AG09319 (cell line): ENCODE measurements around the gene CHIC1.
"Not testable (repeated sequence)": the region's sequence is repeated elsewhere in the genome, so short reads cannot be mapped to it uniquely, and the experiment has no call there.

Experiments
- DNase-seq: peaks from one replicate; pipeline ENCODE4 v3.0.0-alpha.2; 2010; ENCODE audit warnings: low read depth; ENCODE audit errors: extremely low read depth
- TF ChIP-seq, protein P1 (sequence below): IDR thresholded peaks from 2 replicates; pipeline ENCODE4 v1.5.1; 2011; ENCODE audit warnings: low read depth, mild to moderate bottlenecking, inconsistent platforms, low read length, moderate library complexity

CHIC1 gene

DNA sequence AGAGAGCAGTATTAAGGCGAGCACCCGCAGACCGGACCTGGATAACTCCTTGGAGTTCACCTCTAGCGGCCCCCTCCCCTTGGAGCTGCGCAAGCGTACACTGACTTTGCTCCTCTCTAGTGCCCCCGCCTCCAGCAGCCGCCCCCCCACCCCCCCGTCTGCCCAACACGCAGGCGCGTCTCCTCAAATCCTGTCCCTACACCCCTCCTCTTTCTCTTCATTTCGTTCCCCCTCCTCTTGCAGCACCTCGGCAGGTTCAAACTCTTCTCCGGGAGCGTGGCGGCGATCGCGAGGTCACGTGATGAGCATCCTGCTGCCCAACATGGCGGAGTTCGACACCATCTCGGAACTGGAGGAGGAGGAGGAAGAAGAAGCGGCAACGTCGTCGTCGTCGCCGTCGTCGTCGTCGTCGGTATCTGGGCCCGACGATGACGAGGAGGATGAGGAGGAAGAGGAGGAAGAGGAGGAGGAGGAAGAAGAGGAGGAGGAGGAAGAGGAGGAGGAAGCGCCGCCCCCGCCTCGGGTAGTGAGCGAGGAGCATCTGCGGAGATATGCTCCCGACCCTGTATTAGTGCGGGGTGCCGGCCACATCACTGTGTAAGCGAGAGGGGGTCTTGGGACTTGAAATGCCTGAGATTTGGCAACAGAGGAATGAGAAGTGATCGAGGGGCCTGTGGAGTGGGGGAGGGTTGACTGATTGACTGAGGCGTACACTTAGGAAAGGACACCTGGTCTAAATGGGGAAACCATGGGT is at the start of gene CHIC1:
CHIC1 (plus strand) TSS at position 214 of the 754 bp plus-strand sequence; CDS start at position 302, 88 bp downstream.
- TF ChIP-seq, protein P1, sequence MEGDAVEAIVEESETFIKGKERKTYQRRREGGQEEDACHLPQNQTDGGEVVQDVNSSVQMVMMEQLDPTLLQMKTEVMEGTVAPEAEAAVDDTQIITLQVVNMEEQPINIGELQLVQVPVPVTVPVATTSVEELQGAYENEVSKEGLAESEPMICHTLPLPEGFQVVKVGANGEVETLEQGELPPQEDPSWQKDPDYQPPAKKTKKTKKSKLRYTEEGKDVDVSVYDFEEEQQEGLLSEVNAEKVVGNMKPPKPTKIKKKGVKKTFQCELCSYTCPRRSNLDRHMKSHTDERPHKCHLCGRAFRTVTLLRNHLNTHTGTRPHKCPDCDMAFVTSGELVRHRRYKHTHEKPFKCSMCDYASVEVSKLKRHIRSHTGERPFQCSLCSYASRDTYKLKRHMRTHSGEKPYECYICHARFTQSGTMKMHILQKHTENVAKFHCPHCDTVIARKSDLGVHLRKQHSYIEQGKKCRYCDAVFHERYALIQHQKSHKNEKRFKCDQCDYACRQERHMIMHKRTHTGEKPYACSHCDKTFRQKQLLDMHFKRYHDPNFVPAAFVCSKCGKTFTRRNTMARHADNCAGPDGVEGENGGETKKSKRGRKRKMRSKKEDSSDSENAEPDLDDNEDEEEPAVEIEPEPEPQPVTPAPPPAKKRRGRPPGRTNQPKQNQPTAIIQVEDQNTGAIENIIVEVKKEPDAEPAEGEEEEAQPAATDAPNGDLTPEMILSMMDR = no peak
- DNase-seq = peak; percentile 24

DNA sequence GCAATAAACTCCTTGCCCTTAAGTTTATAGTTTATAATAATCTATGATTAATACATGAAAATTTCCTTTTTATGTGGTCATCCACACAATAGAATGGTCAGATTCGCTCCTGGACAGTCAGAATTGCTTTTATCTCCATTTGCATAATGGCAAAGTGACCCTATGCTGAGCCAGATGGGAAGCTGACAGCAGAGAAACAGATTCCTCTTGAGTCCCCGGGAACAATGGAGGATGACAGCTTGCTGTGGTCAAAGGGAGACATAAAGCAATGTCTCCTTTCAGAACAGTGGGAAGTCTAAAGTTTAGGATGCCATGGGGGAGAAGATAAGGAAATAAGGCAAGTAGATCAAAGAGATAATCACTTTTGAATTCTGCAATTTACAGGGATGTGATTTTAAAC is 40.2 kb upstream of the CHIC1 start:
- DNase-seq = not testable (repeated sequence)

DNA sequence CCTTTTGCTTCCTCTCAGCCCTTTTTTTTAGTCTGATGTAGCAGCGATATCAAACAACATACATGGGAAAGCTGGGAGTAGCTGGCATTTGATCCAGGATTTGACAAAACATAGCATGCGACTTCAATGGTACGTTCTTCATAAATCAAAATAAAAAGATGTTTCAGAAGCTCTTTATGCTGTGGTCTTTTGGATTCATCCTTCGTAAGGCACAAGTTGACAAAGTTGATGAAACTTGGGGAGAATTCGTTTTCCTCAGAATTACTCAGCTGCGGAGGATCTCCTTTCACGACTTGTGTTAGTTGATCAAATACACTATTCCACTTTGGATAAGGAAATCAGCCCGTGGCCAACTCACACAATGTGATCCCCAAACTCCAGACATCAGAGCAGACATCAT is 38.1 kb upstream of the CHIC1 start:
- DNase-seq = no peak
- TF ChIP-seq, protein P1 = no peak

DNA sequence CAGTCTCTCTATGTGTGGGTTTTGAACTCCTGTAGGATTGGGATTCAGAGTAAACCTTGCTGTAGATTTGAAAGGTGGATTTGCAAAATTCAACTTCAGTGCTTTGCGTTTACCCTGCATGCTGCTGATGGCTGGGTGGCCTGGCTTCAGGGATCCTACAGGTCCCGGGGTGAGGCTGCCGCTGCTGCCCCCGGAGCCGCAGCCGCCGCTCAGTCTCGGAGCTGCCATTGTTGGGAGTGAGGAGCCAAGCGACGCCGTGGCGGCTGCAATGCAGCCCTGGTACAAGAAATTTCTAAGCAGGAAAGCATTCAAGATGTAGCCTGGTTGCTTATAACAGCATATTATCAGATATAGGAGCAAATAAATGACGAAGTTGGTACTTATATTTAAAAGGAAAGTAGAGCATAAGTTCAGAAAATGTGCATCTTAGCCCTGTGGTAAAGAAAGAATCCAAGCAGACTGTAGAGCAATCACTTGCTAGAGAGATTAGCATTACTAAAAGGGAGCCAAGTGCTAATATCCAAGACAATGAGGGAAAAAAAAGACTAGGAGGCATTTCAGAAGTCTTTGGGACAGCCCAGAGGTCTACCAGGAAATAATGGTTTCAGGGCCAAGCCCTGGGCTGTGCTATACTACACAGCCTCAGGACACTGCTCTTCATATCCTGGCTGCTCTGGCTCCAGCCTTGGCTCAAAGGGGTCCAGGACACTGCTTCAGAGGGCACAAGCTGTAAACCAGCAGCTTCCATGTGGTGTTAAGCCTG is 36.9 kb upstream of the CHIC1 start:
- DNase-seq = no peak
- TF ChIP-seq, protein P1 = no peak

DNA sequence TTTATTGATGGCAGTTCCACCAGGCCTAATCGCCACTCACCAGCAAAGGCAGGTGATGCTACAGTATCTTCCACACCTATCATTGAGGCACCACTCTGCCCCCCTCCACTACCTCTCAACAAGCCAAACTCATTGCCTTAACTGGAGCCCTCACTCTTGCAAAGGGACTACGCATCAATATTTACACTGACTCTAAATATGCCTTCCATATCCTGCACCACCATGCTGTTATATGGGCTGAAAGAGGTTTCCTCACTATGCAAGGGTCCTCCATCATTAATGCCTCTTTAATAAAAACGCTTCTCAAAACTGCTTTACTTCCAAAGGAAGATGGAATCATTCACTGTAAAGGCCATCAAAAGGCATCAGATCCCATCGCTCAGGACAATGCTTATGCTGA is 31.3 kb upstream of the CHIC1 start:
- not testable (repeated sequence) for DNase-seq

DNA sequence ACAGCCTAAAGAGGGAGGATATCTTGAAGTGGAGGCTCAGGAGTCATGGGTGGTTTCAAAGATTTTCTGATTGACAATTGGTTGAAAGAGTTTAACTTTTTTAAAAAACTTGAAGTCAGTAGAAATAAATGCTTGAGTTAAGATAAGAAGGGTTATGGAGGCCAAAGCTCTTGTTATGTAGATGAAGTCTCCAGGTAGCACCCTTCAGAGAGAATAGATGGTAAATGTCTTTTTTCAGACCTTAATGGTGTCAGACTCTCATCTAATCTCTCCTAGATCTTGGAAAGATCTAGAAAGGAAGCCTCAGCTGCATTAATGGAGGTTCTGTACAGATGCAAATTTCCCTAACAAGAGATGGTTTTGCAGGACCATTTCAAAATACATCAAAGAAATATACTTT is 6.8 kb upstream of the CHIC1 start:
- DNase-seq = no peak

DNA sequence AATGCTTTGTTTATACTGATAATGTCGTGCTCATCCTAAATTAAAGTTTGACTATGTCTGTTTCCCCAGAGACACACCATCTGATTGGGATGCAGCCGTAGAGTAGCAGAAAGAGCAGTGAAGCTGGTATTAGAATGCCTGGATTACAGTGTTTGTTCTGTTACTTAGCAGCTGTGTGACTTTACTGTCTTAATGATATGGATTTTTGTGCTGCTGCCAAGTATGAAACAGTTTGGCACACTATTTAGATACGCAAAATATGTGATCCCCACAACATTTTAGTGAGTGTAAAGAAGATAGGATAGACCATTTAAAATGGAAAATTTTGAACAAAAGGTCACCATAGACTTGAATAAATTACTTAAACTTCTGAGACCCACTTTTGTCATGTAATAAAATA is 1.2 kb upstream of the CHIC1 start:
- TF ChIP-seq, protein P1 = no peak
- no peak for DNase-seq

More for the DNA sequence above, 6.8 kb upstream of the CHIC1 start:
- TF ChIP-seq, protein P1 = no peak

DNA sequence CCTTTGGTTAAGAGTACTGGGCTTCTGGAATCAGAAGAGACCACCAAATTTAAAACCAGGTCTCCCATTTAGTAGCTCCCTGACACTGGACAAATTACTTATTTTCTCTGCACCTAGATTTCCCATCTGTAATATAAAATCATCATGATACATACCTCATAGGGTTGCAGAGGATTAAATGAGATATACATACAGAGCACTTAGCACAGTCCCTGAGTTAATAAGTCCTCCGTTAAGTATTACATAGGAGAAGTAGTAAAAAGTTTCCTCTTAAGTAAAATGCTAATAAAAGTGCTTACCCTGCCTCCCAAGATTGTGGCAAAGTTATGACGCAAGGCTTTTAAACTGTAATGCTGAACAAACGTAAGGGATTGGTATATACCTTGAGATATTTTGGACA is 539 bp upstream of the CHIC1 start:
- no peak for DNase-seq

More for the DNA sequence above, 539 bp upstream of the CHIC1 start:
- TF ChIP-seq, protein P1 = no peak
